K562 (cell line): ENCODE measurements around the gene SLC3A2. TPM values are rescaled to one million over a fixed set of nuclear protein-coding genes. Genes with fewer than 3 reads are reported as not detected.
A peak's percentile ranks its signal among the peaks of the same experiment; 100 is the strongest.

Experiments used
- FOXA3 ChIP-seq, 2 experiments: fragments of 450-650 bp in 1 of 2; sonication (generic) in 1 of 2; formaldehyde crosslinking; IDR thresholded peaks in 1 of 2; conservative IDR thresholded peaks in 1 of 2; 2 replicates each; pipeline versions ENCODE4 v1.4.0 to v1.8.0; 2020 to 2022; ENCODE audit warnings: mild to moderate bottlenecking in 2 of 2, missing genetic modification reagents in 1 of 2
- MGA ChIP-seq: fragments of 450-650 bp; IDR thresholded peaks from 2 replicates; pipeline ENCODE4 v1.6.1; 2016; ENCODE audit warnings: mild to moderate bottlenecking, moderate library complexity
- NFRKB ChIP-seq: fragments of 450-650 bp; IDR thresholded peaks from 2 replicates; pipeline ENCODE4 v1.6.1; 2016; ENCODE audit warnings: low read depth
- NR2C2 ChIP-seq, 2 experiments: fragments of 200-800 bp in 1 of 2; sonication (Bioruptor generic) in 1 of 2; sonication (generic) in 1 of 2; formaldehyde crosslinking in 1 of 2; IDR thresholded peaks; 2 replicates each; pipeline versions ENCODE4 v1.6.1 to v1.8.0; 2016 to 2022; ENCODE audit warnings: mild to moderate bottlenecking in 1 of 2, missing compliant biosample characterization in 1 of 2, missing genetic modification characterization in 1 of 2, missing genetic modification reagents in 1 of 2
- RBM34 ChIP-seq: fragments of 200-400 bp; formaldehyde crosslinking; IDR thresholded peaks from 2 replicates; pipeline ENCODE4 v1.6.1; 2018; ENCODE audit warnings: low read length, borderline replicate concordance; ENCODE audit not compliant: insufficient read depth
- ZFX ChIP-seq: sonication (generic); formaldehyde crosslinking; IDR thresholded peaks from 2 replicates; pipeline ENCODE4 v1.8.0; 2022; ENCODE audit warnings: mild to moderate bottlenecking, missing genetic modification reagents, moderate library complexity
- ZNF224 ChIP-seq: sonication (generic); formaldehyde crosslinking; IDR thresholded peaks from 2 replicates; pipeline ENCODE4 v1.8.0; 2022; ENCODE audit warnings: mild to moderate bottlenecking, missing genetic modification reagents
- ZNF24 ChIP-seq: fragments of 450-650 bp; IDR thresholded peaks from 2 replicates; pipeline ENCODE4 v1.6.1; 2016
- ZNF316 ChIP-seq: fragments of 450-650 bp; IDR thresholded peaks from 2 replicates; pipeline ENCODE4 v1.6.1; 2016
- polyA plus RNA-seq, 8 experiments: library from polyadenylated mRNA; depleted of rRNA in 4 of 8; stranded (reverse) in 5 of 8; unstranded in 3 of 8; fragments of >200 nt; fragmentation: Nextera tagmentation in 2 of 8; fragmentation: Illumina TruSeq in 1 of 8; extraction: Ambion mirVana in 2 of 8; extraction: Trizol in 1 of 8; gene quantifications; 2 replicates each; pipeline versions ENCODE4 v1.2.1 to v1.2.3, GENCODE V29; 2011 to 2014; ENCODE audit warnings: inconsistent platforms in 1 of 8, missing spikeins in 1 of 8
- total RNA-seq, 7 experiments: library from RNA; depleted of rRNA in 6 of 7; stranded (reverse); fragments of >200 nt in 6 of 7; fragmentation: Illumina TruSeq in 2 of 7; extraction: Trizol in 2 of 7; gene quantifications; 2 replicates each; pipeline versions ENCODE4 v1.2.1 to v1.2.3, GENCODE V29; 2011 to 2021; ENCODE audit warnings: low replicate concordance in 1 of 7
- TF ChIP-seq, protein P1 (sequence below): IDR thresholded peaks from 2 replicates; pipeline ENCODE4 v1.6.1; 2011; ENCODE audit warnings: borderline replicate concordance, low read depth, mild to moderate bottlenecking, moderate library complexity, low read length; ENCODE audit not compliant: insufficient read depth, poor library complexity, severe bottlenecking
- TF ChIP-seq, protein P2 (sequence below): fragments of 250-450 bp; sonication (Bioruptor Pico); IDR thresholded peaks from 2 replicates; pipeline ENCODE4 v1.5.0; 2020; ENCODE audit warnings: mild to moderate bottlenecking, borderline replicate concordance

The SLC3A2 gene
- total and polyA plus RNA-seq, 9 of the 15 experiments (the other 6 are each of a cell fraction or from before 2014, with no cell fraction given) = 20.0 to 296 (median 214) TPM

DNA sequence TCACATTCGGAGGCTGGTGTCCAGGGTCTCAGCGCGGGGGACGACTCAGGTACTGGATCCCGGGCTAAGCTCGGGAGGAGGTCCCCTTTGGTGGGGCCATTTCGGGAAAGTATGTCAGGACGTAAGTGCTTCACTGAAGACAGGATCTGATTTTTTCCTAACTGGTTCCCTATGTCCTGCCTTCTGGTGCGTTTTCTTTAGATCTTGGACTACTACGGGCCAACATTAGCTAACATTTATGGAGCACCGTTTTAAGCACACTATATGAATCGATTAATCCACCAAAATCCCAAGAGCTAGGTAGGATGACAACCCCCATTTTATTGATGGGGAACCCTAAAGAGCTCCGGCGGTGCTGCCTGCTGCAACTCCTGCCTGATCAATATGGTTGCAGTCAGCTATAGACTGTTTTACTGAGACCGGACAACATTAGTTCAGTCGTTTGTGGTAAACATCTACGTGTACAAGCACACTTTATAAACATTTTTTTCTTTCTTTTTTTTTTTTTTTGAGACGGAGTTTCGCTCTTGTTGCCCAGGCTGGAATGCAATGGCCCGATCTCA is 24.3 kb upstream of the SLC3A2 start (continued):
- TF ChIP-seq MGA (no peak; the same call in 1 of the 2 replicates), RBM34 (no peak), ZNF316 (no peak), NR2C2 (CRISPR knock-in tag; IDR thresholded peaks at IDR 0.05) (0 out of 2 replicates have a peak, but pooled peaks have one; percentile 6), NR2C2 (tag; IDR thresholded peaks at IDR 0.05) (peak; percentile 51), ZFX (CRISPR knock-in tag) (peak; percentile 14; the same call in 1 of the 2 replicates), ZNF224 (CRISPR knock-in tag) (peak; percentile 82; the same call in 1 of the 2 replicates), ZNF24 (no peak), NFRKB (0 out of 2 replicates have a peak, but pooled peaks have one; percentile 1), FOXA3 (CRISPR knock-in tag; conservative IDR thresholded peaks at IDR 0.05 in 1 of 2, IDR thresholded peaks at IDR 0.05 in 1 of 2) (0 out of 4 replicates have a peak, but pooled peaks of 1 of the 2 experiments have one; percentile 12)
- TF ChIP-seq, protein P1, sequence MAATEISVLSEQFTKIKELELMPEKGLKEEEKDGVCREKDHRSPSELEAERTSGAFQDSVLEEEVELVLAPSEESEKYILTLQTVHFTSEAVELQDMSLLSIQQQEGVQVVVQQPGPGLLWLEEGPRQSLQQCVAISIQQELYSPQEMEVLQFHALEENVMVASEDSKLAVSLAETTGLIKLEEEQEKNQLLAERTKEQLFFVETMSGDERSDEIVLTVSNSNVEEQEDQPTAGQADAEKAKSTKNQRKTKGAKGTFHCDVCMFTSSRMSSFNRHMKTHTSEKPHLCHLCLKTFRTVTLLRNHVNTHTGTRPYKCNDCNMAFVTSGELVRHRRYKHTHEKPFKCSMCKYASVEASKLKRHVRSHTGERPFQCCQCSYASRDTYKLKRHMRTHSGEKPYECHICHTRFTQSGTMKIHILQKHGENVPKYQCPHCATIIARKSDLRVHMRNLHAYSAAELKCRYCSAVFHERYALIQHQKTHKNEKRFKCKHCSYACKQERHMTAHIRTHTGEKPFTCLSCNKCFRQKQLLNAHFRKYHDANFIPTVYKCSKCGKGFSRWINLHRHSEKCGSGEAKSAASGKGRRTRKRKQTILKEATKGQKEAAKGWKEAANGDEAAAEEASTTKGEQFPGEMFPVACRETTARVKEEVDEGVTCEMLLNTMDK = no peak
- TF ChIP-seq, protein P2, sequence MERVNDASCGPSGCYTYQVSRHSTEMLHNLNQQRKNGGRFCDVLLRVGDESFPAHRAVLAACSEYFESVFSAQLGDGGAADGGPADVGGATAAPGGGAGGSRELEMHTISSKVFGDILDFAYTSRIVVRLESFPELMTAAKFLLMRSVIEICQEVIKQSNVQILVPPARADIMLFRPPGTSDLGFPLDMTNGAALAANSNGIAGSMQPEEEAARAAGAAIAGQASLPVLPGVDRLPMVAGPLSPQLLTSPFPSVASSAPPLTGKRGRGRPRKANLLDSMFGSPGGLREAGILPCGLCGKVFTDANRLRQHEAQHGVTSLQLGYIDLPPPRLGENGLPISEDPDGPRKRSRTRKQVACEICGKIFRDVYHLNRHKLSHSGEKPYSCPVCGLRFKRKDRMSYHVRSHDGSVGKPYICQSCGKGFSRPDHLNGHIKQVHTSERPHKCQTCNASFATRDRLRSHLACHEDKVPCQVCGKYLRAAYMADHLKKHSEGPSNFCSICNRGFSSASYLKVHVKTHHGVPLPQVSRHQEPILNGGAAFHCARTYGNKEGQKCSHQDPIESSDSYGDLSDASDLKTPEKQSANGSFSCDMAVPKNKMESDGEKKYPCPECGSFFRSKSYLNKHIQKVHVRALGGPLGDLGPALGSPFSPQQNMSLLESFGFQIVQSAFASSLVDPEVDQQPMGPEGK (CRISPR knock-in tag) = no peak
